K562 (cell line): ENCODE measurements around the gene PAQR4. TPM values are rescaled to one million over a fixed set of nuclear protein-coding genes. Genes with fewer than 3 reads are reported as not detected.
A peak's percentile ranks its signal among the peaks of the same experiment; 100 is the strongest.

Experiments used
- ATAC-seq: fragments of 200-7000 bp; cut with Tn5 transposase; 3 replicates; pipeline ENCODE4 v1.9.1; 2020; ENCODE audit warnings: moderate library complexity
- BruUV-seq: library from RNA; stranded (reverse); fragments of 400-500 nt; replicated peaks from 2 replicates; lab custom pipeline; 2021; lab: Mats Ljungman, UMichigan
- CTCF ChIA-PET: fragments of 300-600 bp; formaldehyde crosslinking; extraction: SDS; loops from one replicate; lab custom pipeline; 2021; ENCODE audit warnings: low intra/inter-chr PET ratio; lab: Yijun Ruan, JAX
- POLR2A ChIA-PET: fragments of 300-600, 350-650 bp; sonication (Branson Sonifier 250); formaldehyde crosslinking; extraction: SDS; loops from one replicate; lab custom pipeline; 2021; ENCODE audit warnings: antibody characterized with exemption, inconsistent platforms; lab: Yijun Ruan, JAX
- DNase-seq, 4 experiments: peaks; one replicate each; pipeline versions ENCODE4 v3.0.0 to v3.0.0-alpha.2; 2011 to 2018; ENCODE audit warnings: low spot score in 3 of 4, mixed read lengths in 3 of 4; ENCODE audit errors: extremely low read depth in 1 of 4
- FAIRE-seq: peaks from 2 replicates; lab custom pipeline; 2011; peaks lifted over from hg19 to GRCh38; lab: Jason Lieb, UNC
- H2AFZ ChIP-seq: 2 replicates; pipeline ENCODE4 v1.6.0; 2011; ENCODE audit warnings: low read depth, low read length, control low read depth, inconsistent platforms
- H3K27ac ChIP-seq: fragments of 200-600 bp; 3 replicates; pipeline ENCODE4 v1.8.0; 2011; ENCODE audit warnings: low read depth, mild to moderate bottlenecking, control low read depth, inconsistent platforms, low read length, moderate library complexity, mixed read lengths; ENCODE audit errors: extremely low read depth
- H3K27me3 ChIP-seq, 2 experiments: fragments of 300-600 bp in 1 of 2; 2 replicates in 1 of 2; 3 replicates in 1 of 2; pipeline versions ENCODE4 v1.6.0 to v1.8.0; 2011; ENCODE audit warnings: inconsistent platforms in 2 of 2, low read length in 2 of 2, mild to moderate bottlenecking in 1 of 2, mixed read lengths in 1 of 2, moderate library complexity in 1 of 2; ENCODE audit not compliant: control insufficient read depth in 2 of 2, insufficient read depth in 2 of 2
- H3K36me3 ChIP-seq: fragments of 300-600 bp; 3 replicates; pipeline ENCODE4 v1.8.0; 2011; ENCODE audit warnings: mild to moderate bottlenecking, low read length, inconsistent platforms; ENCODE audit not compliant: control insufficient read depth, insufficient read depth
- H3K4me1 ChIP-seq, 2 experiments: fragments of 200-600 bp in 1 of 2; replicated peaks in 1 of 2; 2 replicates in 1 of 2; 3 replicates in 1 of 2; pipeline versions ENCODE4 v1.5.1 to v1.8.0; 2011; ENCODE audit warnings: inconsistent platforms in 2 of 2, low read length in 2 of 2, mild to moderate bottlenecking in 1 of 2, mixed read lengths in 1 of 2, moderate library complexity in 1 of 2; ENCODE audit not compliant: control insufficient read depth in 2 of 2, insufficient read depth in 2 of 2
- H3K4me2 ChIP-seq: 2 replicates; pipeline ENCODE4 v1.6.1; 2011; ENCODE audit warnings: low read length, control low read depth, inconsistent platforms, mixed read lengths; ENCODE audit not compliant: insufficient read depth
- H3K4me3 ChIP-seq: fragments of 200-600 bp; sonication (generic), shearing (Covaris generic); 2 replicates; pipeline ENCODE4 v1.5.1; 2016; ENCODE audit warnings: control low read depth, inconsistent platforms
- H3K79me2 ChIP-seq: fragments of 200-600 bp; 3 replicates; pipeline ENCODE4 v1.8.0; 2011; ENCODE audit warnings: low read length, inconsistent platforms; ENCODE audit not compliant: control insufficient read depth, insufficient read depth
- H3K9ac ChIP-seq, 2 experiments: 2 replicates each; pipeline versions ENCODE4 v1.6.0 to v1.6.1; 2011; ENCODE audit warnings: low read depth in 2 of 2, low read length in 2 of 2, control low read depth in 1 of 2, inconsistent platforms in 1 of 2, mild to moderate bottlenecking in 1 of 2, mixed read lengths in 1 of 2; ENCODE audit not compliant: insufficient read depth in 1 of 2
- H3K9me1 ChIP-seq: one replicate; pipeline ENCODE4 v1.6.0; 2011; ENCODE audit warnings: inconsistent platforms, mild to moderate bottlenecking, low read length, moderate library complexity; ENCODE audit not compliant: control insufficient read depth, insufficient read depth
- H3K9me3 ChIP-seq: replicated peaks from 2 replicates; pipeline ENCODE4 v1.5.1; 2011; ENCODE audit warnings: low read depth, low read length, inconsistent platforms; ENCODE audit not compliant: control insufficient read depth, insufficient read depth
- H4K20me1 ChIP-seq: replicated peaks from 2 replicates; pipeline ENCODE4 v1.6.1; 2011; ENCODE audit warnings: low read length, inconsistent platforms, mixed read lengths; ENCODE audit not compliant: control insufficient read depth, insufficient read depth
- GATA2 ChIP-seq: sonication (generic); formaldehyde crosslinking; IDR thresholded peaks from 2 replicates; pipeline ENCODE4 v1.4.0; 2020; ENCODE audit warnings: mild to moderate bottlenecking, missing genetic modification reagents
- HEY1 ChIP-seq: fragments of 250-450 bp; sonication (Bioruptor Pico); IDR thresholded peaks from 2 replicates; pipeline ENCODE4 v1.5.0; 2020; ENCODE audit warnings: mild to moderate bottlenecking, moderate library complexity, borderline replicate concordance
- POU5F1 ChIP-seq: fragments of 150-350 bp; IDR thresholded peaks from 2 replicates; pipeline ENCODE4 v1.6.1; 2014; ENCODE audit warnings: borderline replicate concordance, low read length, low read depth, mild to moderate bottlenecking; ENCODE audit not compliant: partially characterized antibody
- SAP30 ChIP-seq: fragments of 200-600 bp; sonication (generic); IDR thresholded peaks from 2 replicates; pipeline ENCODE4 v1.6.1; 2012; ENCODE audit warnings: borderline replicate concordance, low read depth, mild to moderate bottlenecking, moderate library complexity, low read length, control low read depth, inconsistent platforms; ENCODE audit not compliant: insufficient read depth, poor library complexity, severe bottlenecking
- SIX5 ChIP-seq, 2 experiments: IDR thresholded peaks; 2 replicates each; pipeline ENCODE4 v1.6.1; 2011; ENCODE audit warnings: low read length in 2 of 2, borderline replicate concordance in 1 of 2, low read depth in 1 of 2, mild to moderate bottlenecking in 1 of 2, moderate library complexity in 1 of 2; ENCODE audit not compliant: insufficient read depth in 1 of 2
- TEAD1 ChIP-seq, 2 experiments: fragments of 450-650 bp in 1 of 2; sonication (generic) in 1 of 2; formaldehyde crosslinking; IDR thresholded peaks; 2 replicates each; pipeline versions ENCODE4 v1.4.0 to v1.8.0; 2020 to 2022; ENCODE audit warnings: mild to moderate bottlenecking in 2 of 2, missing genetic modification reagents in 1 of 2
- ZFP36 ChIP-seq: fragments of 150-350 bp; IDR thresholded peaks from 2 replicates; pipeline ENCODE4 v1.6.1; 2018; ENCODE audit warnings: low read length, low read depth; ENCODE audit not compliant: partially characterized antibody
- WGBS: fragments of 100-300 bp; shearing (Covaris generic); methylation state at CpG from one replicate; pipeline ENCODE4 v1.1.6; 2016; ENCODE audit warnings: low coverage, mixed read lengths; ENCODE audit not compliant: insufficient coverage; ENCODE audit errors: missing lambda C conversion rate; 5-methylcytosine and 5-hydroxymethylcytosine counted together
- in situ Hi-C: fragments of 300-500 bp; cut with MboI; formaldehyde crosslinking; loops from 4 replicates; pipeline ENCODE4 v1.15.0; 2018; ENCODE audit warnings: inconsistent platforms, mixed read lengths
- intact Hi-C: fragments of 100-400 bp; cut with micrococcal nuclease; formaldehyde crosslinking; loops from 2 replicates; pipeline ENCODE4 v1.14.2; 2022
- polyA plus RNA-seq, 8 experiments: library from polyadenylated mRNA; depleted of rRNA in 4 of 8; stranded (reverse) in 5 of 8; unstranded in 3 of 8; fragments of >200 nt; fragmentation: Nextera tagmentation in 2 of 8; fragmentation: Illumina TruSeq in 1 of 8; extraction: Ambion mirVana in 2 of 8; extraction: Trizol in 1 of 8; gene quantifications; 2 replicates each; pipeline versions ENCODE4 v1.2.1 to v1.2.3, GENCODE V29; 2011 to 2014; ENCODE audit warnings: inconsistent platforms in 1 of 8, missing spikeins in 1 of 8
- total RNA-seq, 7 experiments: library from RNA; depleted of rRNA in 6 of 7; stranded (reverse); fragments of >200 nt in 6 of 7; fragmentation: Illumina TruSeq in 2 of 7; extraction: Trizol in 2 of 7; gene quantifications; 2 replicates each; pipeline versions ENCODE4 v1.2.1 to v1.2.3, GENCODE V29; 2011 to 2021; ENCODE audit warnings: low replicate concordance in 1 of 7
- TF ChIP-seq, protein P1 (sequence below), 2 experiments: fragments of 450-650 bp in 1 of 2; sonication (generic) in 1 of 2; formaldehyde crosslinking; conservative IDR thresholded peaks; 2 replicates each; pipeline versions ENCODE4 v1.4.0 to v1.8.1; 2020 to 2022; ENCODE audit warnings: mild to moderate bottlenecking in 1 of 2, missing genetic modification reagents in 1 of 2
- TF ChIP-seq, protein P2 (sequence below): sonication (generic); formaldehyde crosslinking; IDR thresholded peaks from 2 replicates; pipeline ENCODE4 v1.8.1; 2023; ENCODE audit warnings: missing genetic modification reagents, mild to moderate bottlenecking, borderline replicate concordance
- TF ChIP-seq, protein P3 (sequence below), 2 experiments: IDR thresholded peaks in 1 of 2; conservative IDR thresholded peaks in 1 of 2; 2 replicates each; pipeline ENCODE4 v1.6.1; 2016; ENCODE audit warnings: low read depth in 2 of 2, mild to moderate bottlenecking in 1 of 2, missing compliant biosample characterization in 1 of 2, missing genetic modification characterization in 1 of 2, moderate library complexity in 1 of 2

PAQR4 gene
- total and polyA plus RNA-seq, 9 of the 15 experiments (the other 6 are each of a cell fraction or from before 2014, with no cell fraction given): 0.62 to 40.4 (median 19.5) TPM

DNA sequence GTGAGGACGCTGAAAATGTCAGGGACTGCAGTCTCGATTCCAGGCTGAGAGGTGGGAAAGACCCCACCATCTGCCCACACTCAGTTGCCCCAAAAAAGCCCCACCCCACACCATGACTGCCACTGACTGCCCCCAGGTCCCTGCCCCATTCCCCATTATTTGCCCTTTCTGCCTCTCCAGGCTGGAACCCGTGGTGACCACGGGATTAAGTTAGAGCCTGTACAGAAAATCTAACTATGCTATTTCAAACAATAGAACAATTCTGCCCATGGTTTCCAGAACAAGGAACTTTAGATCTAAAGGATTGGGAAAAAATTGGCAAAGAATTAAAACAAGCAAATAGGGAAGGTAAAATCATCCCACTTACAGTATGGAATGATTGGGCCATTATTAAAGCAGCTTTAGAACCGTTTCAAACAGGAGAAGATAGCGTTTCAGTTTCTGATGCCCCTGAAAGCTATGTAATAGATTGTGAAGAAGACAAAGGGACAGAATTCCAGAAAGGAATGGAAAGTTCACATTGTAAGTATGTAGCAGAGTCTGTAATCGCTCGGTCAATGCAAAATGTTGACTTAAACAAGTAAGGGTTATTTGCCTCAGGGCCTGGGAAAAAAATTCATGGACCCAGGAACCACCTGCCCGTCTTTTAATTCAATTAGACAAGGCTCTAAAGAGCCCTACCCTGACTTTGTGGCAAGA, 43.0 kb upstream of the PAQR4 start:
- 49% methylated on average over 8 of the region's 9 CpGs for WGBS
- intact Hi-C loops: loop anchor here (5.0 kb wide), 1 partner anchor 56 kb away; the partner anchor contains the start of gene PKMYT1
- no peak for TF ChIP-seq ZFP36
- TF ChIP-seq TEAD1 (CRISPR knock-in tag; IDR thresholded peaks at IDR 0.05): no peak
- TF ChIP-seq HEY1 (CRISPR knock-in tag): no peak
- TF ChIP-seq SAP30: no peak
- TF ChIP-seq POU5F1: no peak
- no peak for TF ChIP-seq SIX5 (IDR thresholded peaks at IDR 0.05; ENCODE audit: borderline replicate concordance in 1 of 2, insufficient read depth in 1 of 2, low read depth in 1 of 2, low read length in 2 of 2)
- no peak for TF ChIP-seq GATA2 (CRISPR knock-in tag)
- TF ChIP-seq, protein P1, sequence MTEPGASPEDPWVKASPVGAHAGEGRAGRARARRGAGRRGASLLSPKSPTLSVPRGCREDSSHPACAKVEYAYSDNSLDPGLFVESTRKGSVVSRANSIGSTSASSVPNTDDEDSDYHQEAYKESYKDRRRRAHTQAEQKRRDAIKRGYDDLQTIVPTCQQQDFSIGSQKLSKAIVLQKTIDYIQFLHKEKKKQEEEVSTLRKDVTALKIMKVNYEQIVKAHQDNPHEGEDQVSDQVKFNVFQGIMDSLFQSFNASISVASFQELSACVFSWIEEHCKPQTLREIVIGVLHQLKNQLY (CRISPR knock-in tag; conservative IDR thresholded peaks at IDR 0.05): no peak
- TF ChIP-seq, protein P2, sequence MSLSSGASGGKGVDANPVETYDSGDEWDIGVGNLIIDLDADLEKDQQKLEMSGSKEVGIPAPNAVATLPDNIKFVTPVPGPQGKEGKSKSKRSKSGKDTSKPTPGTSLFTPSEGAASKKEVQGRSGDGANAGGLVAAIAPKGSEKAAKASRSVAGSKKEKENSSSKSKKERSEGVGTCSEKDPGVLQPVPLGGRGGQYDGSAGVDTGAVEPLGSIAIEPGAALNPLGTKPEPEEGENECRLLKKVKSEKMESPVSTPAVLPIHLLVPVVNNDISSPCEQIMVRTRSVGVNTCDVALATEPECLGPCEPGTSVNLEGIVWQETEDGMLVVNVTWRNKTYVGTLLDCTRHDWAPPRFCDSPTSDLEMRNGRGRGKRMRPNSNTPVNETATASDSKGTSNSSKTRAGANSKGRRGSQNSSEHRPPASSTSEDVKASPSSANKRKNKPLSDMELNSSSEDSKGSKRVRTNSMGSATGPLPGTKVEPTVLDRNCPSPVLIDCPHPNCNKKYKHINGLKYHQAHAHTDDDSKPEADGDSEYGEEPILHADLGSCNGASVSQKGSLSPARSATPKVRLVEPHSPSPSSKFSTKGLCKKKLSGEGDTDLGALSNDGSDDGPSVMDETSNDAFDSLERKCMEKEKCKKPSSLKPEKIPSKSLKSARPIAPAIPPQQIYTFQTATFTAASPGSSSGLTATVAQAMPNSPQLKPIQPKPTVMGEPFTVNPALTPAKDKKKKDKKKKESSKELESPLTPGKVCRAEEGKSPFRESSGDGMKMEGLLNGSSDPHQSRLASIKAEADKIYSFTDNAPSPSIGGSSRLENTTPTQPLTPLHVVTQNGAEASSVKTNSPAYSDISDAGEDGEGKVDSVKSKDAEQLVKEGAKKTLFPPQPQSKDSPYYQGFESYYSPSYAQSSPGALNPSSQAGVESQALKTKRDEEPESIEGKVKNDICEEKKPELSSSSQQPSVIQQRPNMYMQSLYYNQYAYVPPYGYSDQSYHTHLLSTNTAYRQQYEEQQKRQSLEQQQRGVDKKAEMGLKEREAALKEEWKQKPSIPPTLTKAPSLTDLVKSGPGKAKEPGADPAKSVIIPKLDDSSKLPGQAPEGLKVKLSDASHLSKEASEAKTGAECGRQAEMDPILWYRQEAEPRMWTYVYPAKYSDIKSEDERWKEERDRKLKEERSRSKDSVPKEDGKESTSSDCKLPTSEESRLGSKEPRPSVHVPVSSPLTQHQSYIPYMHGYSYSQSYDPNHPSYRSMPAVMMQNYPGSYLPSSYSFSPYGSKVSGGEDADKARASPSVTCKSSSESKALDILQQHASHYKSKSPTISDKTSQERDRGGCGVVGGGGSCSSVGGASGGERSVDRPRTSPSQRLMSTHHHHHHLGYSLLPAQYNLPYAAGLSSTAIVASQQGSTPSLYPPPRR: no peak
- TF ChIP-seq, protein P3, sequence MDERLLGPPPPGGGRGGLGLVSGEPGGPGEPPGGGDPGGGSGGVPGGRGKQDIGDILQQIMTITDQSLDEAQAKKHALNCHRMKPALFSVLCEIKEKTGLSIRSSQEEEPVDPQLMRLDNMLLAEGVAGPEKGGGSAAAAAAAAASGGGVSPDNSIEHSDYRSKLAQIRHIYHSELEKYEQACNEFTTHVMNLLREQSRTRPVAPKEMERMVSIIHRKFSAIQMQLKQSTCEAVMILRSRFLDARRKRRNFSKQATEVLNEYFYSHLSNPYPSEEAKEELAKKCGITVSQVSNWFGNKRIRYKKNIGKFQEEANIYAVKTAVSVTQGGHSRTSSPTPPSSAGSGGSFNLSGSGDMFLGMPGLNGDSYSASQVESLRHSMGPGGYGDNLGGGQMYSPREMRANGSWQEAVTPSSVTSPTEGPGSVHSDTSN (CRISPR knock-in tag; IDR thresholded peaks at IDR 0.05; ENCODE audit: low read depth): no peak
- TF ChIP-seq, protein P3 (tag; conservative IDR thresholded peaks at IDR 0.05; ENCODE audit: low read depth): no peak

More for the DNA sequence above, 43.0 kb upstream of the PAQR4 start:
- H2AFZ ChIP-seq: no peak overlapping the region
- no peaks in the 10 kb centered on the region for H3K9me3 ChIP-seq
- no peak overlapping the region for H3K4me2 ChIP-seq
- peak overlapping the region in 1 of 2 experiments; percentile 68; a peak in 1 of 4 replicates for H3K9ac ChIP-seq
- no peak overlapping the region for H3K4me3 ChIP-seq
- no peaks in the 10 kb centered on the region for H3K9me1 ChIP-seq
- no peak for ATAC-seq
- H3K27ac ChIP-seq: no peak overlapping the region
- no TSS peak for BruUV-seq
- POLR2A ChIA-PET: no interaction called here
- no peak for DNase-seq
- FAIRE-seq: no peak
- CTCF ChIA-PET: interaction anchor here (1.1 to 2.2 kb wide), 3 partner anchors 52 to 731 kb away, joined by 3 to 17 read pairs (median 12); no protein-coding TSS in a partner anchor
- H3K4me1 ChIP-seq: peaks cover 3 to 22% of the 10 kb centered on the region in 2 experiments; a peak in 3 of 5 replicates
- in situ Hi-C loops: loop anchor here (5.0 kb wide), 1 partner anchor 89 kb away; no protein-coding TSS in a partner anchor
- H3K27me3 ChIP-seq: no peaks in the 10 kb centered on the region
- H3K36me3 ChIP-seq: peaks cover 19% of the 10 kb centered on the region; the same call in 1 of the 3 replicates
- H3K79me2 ChIP-seq: no peaks in the 10 kb centered on the region
- H4K20me1 ChIP-seq: no peaks in the 10 kb centered on the region
